GM12878 (cell line): ENCODE measurements around the gene PLEKHG1.
A peak's percentile ranks its signal among the peaks of the same experiment; 100 is the strongest.

Source experiments
- ATF2 ChIP-seq: IDR thresholded peaks from 2 replicates; pipeline ENCODE4 v1.6.1; 2012; ENCODE audit warnings: low read length, inconsistent platforms
- BCL3 ChIP-seq: IDR thresholded peaks from 2 replicates; pipeline ENCODE4 v1.6.1; 2011; ENCODE audit warnings: borderline replicate concordance, low read depth, mild to moderate bottlenecking, moderate library complexity, low read length; ENCODE audit not compliant: insufficient read depth, poor library complexity, severe bottlenecking
- BRCA1 ChIP-seq: IDR thresholded peaks from 2 replicates; pipeline ENCODE4 v1.6.1; 2011; ENCODE audit warnings: low read depth, low read length, improper control_type of control experiment
- CBX5 ChIP-seq: sonication (generic); IDR thresholded peaks from 2 replicates; pipeline ENCODE4 v1.6.1; 2016; ENCODE audit warnings: low read depth, moderate library complexity, mild to moderate bottlenecking, inconsistent platforms
- CTCF ChIP-seq, 3 experiments: IDR thresholded peaks in 2 of 3; conservative IDR thresholded peaks in 1 of 3; 2 replicates each; pipeline ENCODE4 v1.5.1; 2011; ENCODE audit warnings: low read depth in 3 of 3, low read length in 3 of 3, mild to moderate bottlenecking in 3 of 3, control low read depth in 2 of 3, moderate library complexity in 2 of 3, inconsistent platforms in 1 of 3, mixed read lengths in 1 of 3; ENCODE audit not compliant: control insufficient read depth in 2 of 3, insufficient read depth in 1 of 3; ENCODE audit errors: extremely low read depth in 1 of 3
- MLLT1 ChIP-seq: fragments of 450-650 bp; IDR thresholded peaks from 2 replicates; pipeline ENCODE4 v1.6.1; 2016; ENCODE audit warnings: mild to moderate bottlenecking
- POLR2AphosphoS5 ChIP-seq: IDR thresholded peaks from 2 replicates; pipeline ENCODE4 v1.6.1; 2011; ENCODE audit warnings: mild to moderate bottlenecking, low read length, inconsistent platforms
- PRDM15 ChIP-seq: fragments of 450-650 bp; formaldehyde crosslinking; IDR thresholded peaks from 2 replicates; pipeline ENCODE4 v1.4.0; 2020; ENCODE audit warnings: mild to moderate bottlenecking, moderate library complexity
- SIN3A ChIP-seq: IDR thresholded peaks from 2 replicates; pipeline ENCODE4 v1.6.1; 2012; ENCODE audit warnings: low read depth, low read length, improper control_type of control experiment

GRCh38 chr6:150637266-150637665 lies 37.6 kb downstream of the PLEKHG1 start:
- no peak for TF ChIP-seq ATF2
- TF ChIP-seq CTCF (IDR thresholded peaks at IDR 0.05 in 2 of 3, conservative IDR thresholded peaks at IDR 0.05 in 1 of 3; ENCODE audit: control insufficient read depth in 2 of 3, extremely low read depth in 1 of 3, insufficient read depth in 1 of 3, low read depth in 3 of 3, low read length in 3 of 3): no peak
- TF ChIP-seq POLR2AphosphoS5: no peak
- TF ChIP-seq SIN3A: no peak
- peak; percentile 75 for TF ChIP-seq MLLT1
- no peak for TF ChIP-seq BRCA1
- TF ChIP-seq CBX5: no peak
- no peak for TF ChIP-seq PRDM15 (CRISPR knock-in tag)
- TF ChIP-seq BCL3: no peak
